Measurements from ENCODE around the gene TMEM171.
A peak's percentile ranks its signal among the peaks of the same experiment; 100 is the strongest.

Gene TMEM171

DNA sequence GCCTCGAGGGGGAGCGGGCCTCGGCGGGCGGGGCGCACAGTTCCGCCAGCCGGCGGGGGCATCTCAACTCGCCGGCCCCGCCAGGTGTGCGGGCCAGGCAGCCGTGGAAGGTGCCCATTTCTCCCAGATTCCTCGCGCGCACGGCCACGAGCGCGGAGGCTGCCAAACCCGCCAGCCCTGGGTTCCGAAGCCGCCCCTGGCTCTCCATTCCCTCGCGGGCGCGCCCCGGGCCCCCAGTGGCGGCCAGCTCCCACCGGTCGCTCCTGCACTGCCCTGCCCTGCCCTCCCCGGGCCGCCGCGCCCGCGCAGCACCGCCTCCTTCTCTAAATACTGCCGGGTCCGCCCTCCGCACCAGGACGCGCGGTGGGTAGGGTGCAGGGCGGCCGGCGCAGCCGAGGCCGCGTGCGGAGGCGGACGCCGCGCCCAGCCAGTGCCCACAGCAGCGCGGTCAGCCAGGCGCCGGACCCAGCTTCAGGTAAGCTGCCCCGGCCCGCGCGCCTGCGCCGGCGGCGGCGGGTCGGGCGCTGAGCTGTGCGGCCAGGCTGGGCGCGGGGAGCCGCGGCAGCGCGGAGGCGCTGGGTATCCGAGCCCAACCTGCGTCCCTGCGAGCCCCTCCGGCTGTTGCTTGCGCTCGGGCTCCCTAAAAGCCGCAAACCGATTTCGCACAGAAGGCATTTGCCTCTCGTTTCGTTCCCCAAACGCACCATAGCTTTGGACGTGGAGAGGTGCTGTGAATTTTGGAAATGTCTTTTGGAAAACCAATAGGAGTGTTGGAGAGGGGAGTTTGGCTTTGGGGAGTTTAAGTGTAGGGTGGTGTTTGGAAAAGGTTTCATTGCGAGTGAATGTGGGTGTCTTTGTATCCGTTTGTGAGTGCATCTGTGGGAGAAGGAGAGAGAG lies at the start of gene TMEM171:
Gene TMEM171, plus strand, starts transcription at position 354 of the 897 bp plus-strand sequence. CDS start 2,799 bp downstream, outside the sequence.
- Histone ChIP-seq H3K9me3 (ENCODE audit: control insufficient read depth in 5 of 5, low read length in 5 of 5) (peaks cover 0 to 9% (median 8%) of the 10 kb centered on the region in 5 donors), H3K4me3 (ENCODE audit: low read depth in 1 of 5, low read length in 5 of 5) (peak within 1 kb of the TSS; percentile 40 to 66 (median 51)), H3K36me3 (ENCODE audit: control insufficient read depth in 5 of 5, insufficient read depth in 5 of 5, low read length in 5 of 5) (no peaks in the 10 kb centered on the region), H3K27ac (ENCODE audit: low read depth, low read length) (no peak within 1 kb of the TSS), H3K4me1 (ENCODE audit: control insufficient read depth in 5 of 5, insufficient read depth in 5 of 5, low read length in 5 of 5) (peaks cover 0 to 17% (median 14%) of the 10 kb centered on the region in 5 donors), H3K9ac (ENCODE audit: low read length in 5 of 5) (no peak within 1 kb of the TSS), H3K27me3 (ENCODE audit: control insufficient read depth in 5 of 5, insufficient read depth in 4 of 5, low read length in 5 of 5) (peaks cover 7 to 34% (median 12%) of the 10 kb centered on the region in 5 donors)

GRCh38 chr5:73081093-73081492 lies 39.3 kb upstream of the TMEM171 start:
- Histone ChIP-seq H3K9ac (ENCODE audit: low read length in 5 of 5) (no peak overlapping the region), H3K27me3 (ENCODE audit: control insufficient read depth in 5 of 5, insufficient read depth in 4 of 5, low read length in 5 of 5) (no peaks in the 10 kb centered on the region), H3K9me3 (ENCODE audit: control insufficient read depth in 5 of 5, low read length in 5 of 5) (no peaks in the 10 kb centered on the region), H3K27ac (ENCODE audit: low read depth, low read length) (no peak overlapping the region), H3K4me3 (ENCODE audit: low read depth in 1 of 5, low read length in 5 of 5) (no peak overlapping the region), H3K36me3 (ENCODE audit: control insufficient read depth in 5 of 5, insufficient read depth in 5 of 5, low read length in 5 of 5) (peaks cover 37 to 69% (median 38%) of the 10 kb centered on the region in 5 donors), H3K4me1 (ENCODE audit: control insufficient read depth in 5 of 5, insufficient read depth in 5 of 5, low read length in 5 of 5) (no peaks in the 10 kb centered on the region)

DNA sequence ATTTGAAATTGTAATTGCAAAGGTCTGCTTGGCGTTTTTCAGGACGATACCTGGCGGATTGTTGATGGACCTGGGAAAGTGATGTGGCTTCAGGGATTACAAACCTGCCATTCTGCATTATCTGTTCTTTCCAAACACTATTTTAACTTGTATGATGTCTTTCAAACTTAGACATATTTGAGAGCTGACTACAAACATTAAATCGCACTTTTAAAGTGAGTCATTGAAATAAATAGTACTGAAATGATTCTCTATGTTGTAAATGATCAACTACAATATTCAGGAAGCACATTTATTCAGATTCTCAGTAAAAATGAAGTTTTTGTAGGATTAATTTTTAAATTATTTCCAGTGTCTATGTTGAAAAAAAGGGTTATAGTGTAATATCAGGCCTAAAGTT lies 32.3 kb upstream of the TMEM171 start:
- Histone ChIP-seq H3K36me3 (ENCODE audit: control insufficient read depth in 5 of 5, insufficient read depth in 5 of 5, low read length in 5 of 5) (peaks cover 18 to 61% (median 27%) of the 10 kb centered on the region in 5 donors), H3K4me3 (ENCODE audit: low read depth in 1 of 5, low read length in 5 of 5) (no peak overlapping the region), H3K9ac (ENCODE audit: low read length in 5 of 5) (no peak overlapping the region), H3K9me3 (ENCODE audit: control insufficient read depth in 5 of 5, low read length in 5 of 5) (no peaks in the 10 kb centered on the region), H3K27ac (ENCODE audit: low read depth, low read length) (no peak overlapping the region), H3K27me3 (ENCODE audit: control insufficient read depth in 5 of 5, insufficient read depth in 4 of 5, low read length in 5 of 5) (no peaks in the 10 kb centered on the region), H3K4me1 (ENCODE audit: control insufficient read depth in 5 of 5, insufficient read depth in 5 of 5, low read length in 5 of 5) (no peaks in the 10 kb centered on the region)

- H3K9ac ChIP-seq (ENCODE audit: low read length in 5 of 5), result no peak overlapping the region
- H3K4me3 ChIP-seq (ENCODE audit: low read depth in 1 of 5, low read length in 5 of 5), result no peak overlapping the region
- H3K4me1 ChIP-seq (ENCODE audit: control insufficient read depth in 5 of 5, insufficient read depth in 5 of 5, low read length in 5 of 5), result no peaks in the 10 kb centered on the region
- no peaks in the 10 kb centered on the region for H3K27me3 ChIP-seq (ENCODE audit: control insufficient read depth in 5 of 5, insufficient read depth in 4 of 5, low read length in 5 of 5)
- no peak overlapping the region for H3K27ac ChIP-seq (ENCODE audit: low read depth, low read length)
- peaks cover 5 to 18% (median 8%) of the 10 kb centered on the region in 5 donors for H3K36me3 ChIP-seq (ENCODE audit: control insufficient read depth in 5 of 5, insufficient read depth in 5 of 5, low read length in 5 of 5)
- peaks cover 6 to 14% (median 12%) of the 10 kb centered on the region in 5 donors for H3K9me3 ChIP-seq (ENCODE audit: control insufficient read depth in 5 of 5, low read length in 5 of 5)
These were observed 26.4 kb upstream of the TMEM171 start for GRCh38 chr5:73093943-73094342.

- Histone ChIP-seq H3K27ac (ENCODE audit: low read depth, low read length) (no peak overlapping the region), H3K4me1 (ENCODE audit: control insufficient read depth in 5 of 5, insufficient read depth in 5 of 5, low read length in 5 of 5) (no peaks in the 10 kb centered on the region), H3K27me3 (ENCODE audit: control insufficient read depth in 5 of 5, insufficient read depth in 4 of 5, low read length in 5 of 5) (no peaks in the 10 kb centered on the region), H3K36me3 (ENCODE audit: control insufficient read depth in 5 of 5, insufficient read depth in 5 of 5, low read length in 5 of 5) (peaks cover 3 to 18% (median 8%) of the 10 kb centered on the region in 5 donors), H3K4me3 (ENCODE audit: low read depth in 1 of 5, low read length in 5 of 5) (no peak overlapping the region), H3K9me3 (ENCODE audit: control insufficient read depth in 5 of 5, low read length in 5 of 5) (peaks cover 6 to 14% (median 12%) of the 10 kb centered on the region in 5 donors), H3K9ac (ENCODE audit: low read length in 5 of 5) (no peak overlapping the region)
These were observed 26.0 kb upstream of the TMEM171 start for GRCh38 chr5:73094415-73094814.

DNA sequence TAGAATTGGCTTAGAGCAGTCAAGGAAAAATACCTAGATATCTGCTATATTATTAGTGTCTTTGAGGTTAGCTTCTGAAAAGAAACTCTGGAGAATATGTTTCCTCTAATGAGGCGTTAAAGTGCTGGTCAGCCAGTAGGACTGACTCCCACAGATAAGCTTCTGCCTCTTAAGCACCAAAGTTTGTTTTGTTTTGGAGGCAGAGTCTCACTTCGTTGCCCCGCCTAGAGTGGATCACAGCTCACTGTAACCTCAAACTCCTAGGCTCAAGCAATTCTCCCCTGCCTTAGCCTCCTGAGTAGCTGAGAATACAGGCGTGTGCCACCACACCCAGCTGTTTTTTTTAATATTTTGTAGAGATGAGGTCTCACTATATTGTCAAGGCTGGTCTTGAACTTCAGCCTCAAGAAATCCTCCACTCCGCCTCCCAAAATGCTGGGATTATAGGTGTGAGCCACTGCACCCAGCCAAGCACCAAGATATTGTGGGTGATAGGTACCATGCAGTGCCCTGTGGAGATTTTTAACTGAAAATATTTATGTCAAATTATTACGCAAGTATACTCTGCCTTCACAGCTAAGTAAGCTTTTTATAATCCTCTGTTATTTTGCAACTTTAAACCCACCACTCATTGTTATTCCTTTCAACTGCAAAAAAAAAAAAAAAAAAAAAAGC lies 24.7 kb upstream of the TMEM171 start:
- Histone ChIP-seq H3K4me3 (ENCODE audit: low read depth in 1 of 5, low read length in 5 of 5) (no peak overlapping the region), H3K27ac (ENCODE audit: low read depth, low read length) (no peak overlapping the region), H3K27me3 (ENCODE audit: control insufficient read depth in 5 of 5, insufficient read depth in 4 of 5, low read length in 5 of 5) (no peaks in the 10 kb centered on the region), H3K9me3 (ENCODE audit: control insufficient read depth in 5 of 5, low read length in 5 of 5) (peaks cover 6 to 14% (median 12%) of the 10 kb centered on the region in 5 donors), H3K36me3 (ENCODE audit: control insufficient read depth in 5 of 5, insufficient read depth in 5 of 5, low read length in 5 of 5) (peaks cover 3 to 17% (median 8%) of the 10 kb centered on the region in 5 donors), H3K9ac (ENCODE audit: low read length in 5 of 5) (no peak overlapping the region), H3K4me1 (ENCODE audit: control insufficient read depth in 5 of 5, insufficient read depth in 5 of 5, low read length in 5 of 5) (no peaks in the 10 kb centered on the region)

DNA sequence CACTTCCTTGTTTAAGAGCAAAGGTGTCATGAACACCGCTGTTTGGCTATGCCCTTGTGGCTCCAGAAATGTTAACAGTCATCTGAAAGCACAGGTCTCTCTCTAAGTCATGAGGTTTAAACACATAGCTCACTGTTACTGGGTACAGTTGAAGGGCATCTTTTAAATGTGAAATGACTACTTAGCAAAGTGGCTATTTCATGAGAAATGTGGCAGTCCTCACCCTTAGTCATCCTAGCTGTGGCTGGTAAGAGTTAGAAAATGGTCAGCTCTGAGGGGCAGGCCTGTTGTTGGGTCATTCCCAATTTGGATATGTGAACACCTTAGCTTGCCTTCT lies 24.2 kb upstream of the TMEM171 start:
- H3K4me3 ChIP-seq (ENCODE audit: low read depth in 1 of 5, low read length in 5 of 5), result no peak overlapping the region

GRCh38 chr5:73097740-73098139 lies 22.6 kb upstream of the TMEM171 start:
- H3K36me3 ChIP-seq (ENCODE audit: control insufficient read depth in 5 of 5, insufficient read depth in 5 of 5, low read length in 5 of 5), result peaks cover 0 to 2% (median 0%) of the 10 kb centered on the region in 5 donors
- no peaks in the 10 kb centered on the region for H3K4me1 ChIP-seq (ENCODE audit: control insufficient read depth in 5 of 5, insufficient read depth in 5 of 5, low read length in 5 of 5)
- no peak overlapping the region for H3K4me3 ChIP-seq (ENCODE audit: low read depth in 1 of 5, low read length in 5 of 5)
- no peak overlapping the region for H3K9ac ChIP-seq (ENCODE audit: low read length in 5 of 5)
- H3K9me3 ChIP-seq (ENCODE audit: control insufficient read depth in 5 of 5, low read length in 5 of 5), result peaks cover 6 to 14% (median 12%) of the 10 kb centered on the region in 5 donors
- no peaks in the 10 kb centered on the region for H3K27me3 ChIP-seq (ENCODE audit: control insufficient read depth in 5 of 5, insufficient read depth in 4 of 5, low read length in 5 of 5)
- H3K27ac ChIP-seq (ENCODE audit: low read depth, low read length), result no peak overlapping the region

More for the DNA sequence above, 24.2 kb upstream of the TMEM171 start:
- H3K27me3 ChIP-seq (ENCODE audit: control insufficient read depth in 5 of 5, insufficient read depth in 4 of 5, low read length in 5 of 5), result no peaks in the 10 kb centered on the region
- H3K9me3 ChIP-seq (ENCODE audit: control insufficient read depth in 5 of 5, low read length in 5 of 5), result peaks cover 6 to 14% (median 12%) of the 10 kb centered on the region in 5 donors
- H3K9ac ChIP-seq (ENCODE audit: low read length in 5 of 5), result no peak overlapping the region
- H3K4me1 ChIP-seq (ENCODE audit: control insufficient read depth in 5 of 5, insufficient read depth in 5 of 5, low read length in 5 of 5), result no peaks in the 10 kb centered on the region
- H3K27ac ChIP-seq (ENCODE audit: low read depth, low read length), result no peak overlapping the region
- H3K36me3 ChIP-seq (ENCODE audit: control insufficient read depth in 5 of 5, insufficient read depth in 5 of 5, low read length in 5 of 5), result peaks cover 2 to 12% (median 8%) of the 10 kb centered on the region in 5 donors

DNA sequence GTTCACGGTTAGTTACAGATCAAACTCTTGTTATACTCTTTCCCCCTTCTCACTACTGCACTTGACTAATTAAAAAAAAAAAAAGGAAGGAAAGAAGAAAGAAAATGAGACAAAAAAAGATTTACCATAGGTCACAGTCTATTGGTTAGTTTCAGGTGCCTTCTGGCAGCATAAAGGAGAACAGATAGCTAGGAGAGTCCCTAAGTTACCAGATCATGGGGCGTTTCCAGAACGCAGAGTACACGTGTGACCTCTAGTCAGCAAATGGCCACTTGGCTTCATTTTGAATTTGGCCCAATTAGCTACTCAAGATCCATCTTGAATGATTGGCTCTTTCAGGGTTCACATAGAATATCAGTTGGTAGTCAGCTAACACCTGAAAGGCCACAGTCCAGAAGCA lies 20.3 kb upstream of the TMEM171 start:
- Histone ChIP-seq H3K4me3 (ENCODE audit: low read depth in 1 of 5, low read length in 5 of 5) (no peak overlapping the region), H3K9ac (ENCODE audit: low read length in 5 of 5) (no peak overlapping the region), H3K9me3 (ENCODE audit: control insufficient read depth in 5 of 5, low read length in 5 of 5) (peaks cover 6 to 14% (median 12%) of the 10 kb centered on the region in 5 donors), H3K27ac (ENCODE audit: low read depth, low read length) (no peak overlapping the region), H3K27me3 (ENCODE audit: control insufficient read depth in 5 of 5, insufficient read depth in 4 of 5, low read length in 5 of 5) (no peaks in the 10 kb centered on the region), H3K4me1 (ENCODE audit: control insufficient read depth in 5 of 5, insufficient read depth in 5 of 5, low read length in 5 of 5) (no peaks in the 10 kb centered on the region), H3K36me3 (ENCODE audit: control insufficient read depth in 5 of 5, insufficient read depth in 5 of 5, low read length in 5 of 5) (peaks cover 0 to 2% (median 0%) of the 10 kb centered on the region in 5 donors)

GRCh38 chr5:73103870-73104299 lies 16.5 kb upstream of the TMEM171 start:
- peaks cover 0 to 4% (median 0%) of the 10 kb centered on the region in 5 donors for H3K9me3 ChIP-seq (ENCODE audit: control insufficient read depth in 5 of 5, low read length in 5 of 5)
- no peaks in the 10 kb centered on the region for H3K4me1 ChIP-seq (ENCODE audit: control insufficient read depth in 5 of 5, insufficient read depth in 5 of 5, low read length in 5 of 5)
- no peak overlapping the region for H3K9ac ChIP-seq (ENCODE audit: low read length in 5 of 5)
- no peaks in the 10 kb centered on the region for H3K36me3 ChIP-seq (ENCODE audit: control insufficient read depth in 5 of 5, insufficient read depth in 5 of 5, low read length in 5 of 5)
- no peak overlapping the region for H3K27ac ChIP-seq (ENCODE audit: low read depth, low read length)
- H3K4me3 ChIP-seq (ENCODE audit: low read depth in 1 of 5, low read length in 5 of 5), result no peak overlapping the region
- no peaks in the 10 kb centered on the region for H3K27me3 ChIP-seq (ENCODE audit: control insufficient read depth in 5 of 5, insufficient read depth in 4 of 5, low read length in 5 of 5)
